HepG2 (cell line): ENCODE data around the gene REEP3. TPM values are rescaled to one million over a fixed set of nuclear protein-coding genes. Genes with fewer than 3 reads are reported as not detected.
A peak's percentile ranks its signal among the peaks of the same experiment; 100 is the strongest.

ENCODE experiments used
- ATAC-seq: fragments of 200-7000 bp; cut with Tn5 transposase; 3 replicates; pipeline ENCODE4 v1.9.1; 2020; ENCODE audit warnings: mild to moderate bottlenecking, moderate library complexity
- Bru-seq: library from RNA; stranded (reverse); fragments of 400-500 nt; gene quantifications from one replicate; lab custom pipeline; 2021; lab: Mats Ljungman, UMichigan
- BruChase-seq, 2 experiments: library from RNA; stranded (reverse); fragments of 400-500 nt; gene quantifications; one replicate each; lab custom pipeline; 2021; lab: Mats Ljungman, UMichigan
- BruUV-seq: library from RNA; stranded (reverse); fragments of 400-500 nt; replicated peaks from 2 replicates; lab custom pipeline; 2021; lab: Mats Ljungman, UMichigan
- CTCF ChIA-PET: fragments of 300-600 bp; formaldehyde crosslinking; extraction: SDS; loops from one replicate; lab custom pipeline; 2021; ENCODE audit warnings: low total read pairs, inconsistent platforms, low intra/inter-chr PET ratio; lab: Yijun Ruan, JAX
- POLR2A ChIA-PET: fragments of 350-600 bp; sonication (Branson Sonifier 250); formaldehyde crosslinking; loops from one replicate; lab custom pipeline; 2020; ENCODE audit warnings: antibody characterized with exemption, inconsistent platforms; lab: Yijun Ruan, JAX
- DNase-seq: peaks from one replicate; pipeline ENCODE4 v3.0.0-alpha.2; 2015; ENCODE audit warnings: low spot score
- FAIRE-seq: peaks from 3 replicates; lab custom pipeline; 2011; peaks lifted over from hg19 to GRCh38; lab: Jason Lieb, UNC
- H2AFZ ChIP-seq: one replicate; pipeline ENCODE4 v1.6.1; 2011; ENCODE audit warnings: low read length, inconsistent platforms
- H3K27ac ChIP-seq: fragments of 300-600 bp; 3 replicates; pipeline ENCODE4 v1.8.0; 2011; ENCODE audit warnings: mixed run types, mild to moderate bottlenecking, mixed read lengths, low read length, inconsistent platforms; ENCODE audit not compliant: insufficient read depth; ENCODE audit errors: extremely low read length
- H3K27me3 ChIP-seq, 2 experiments: fragments of 200-600 bp in 1 of 2; 2 replicates in 1 of 2; 3 replicates in 1 of 2; pipeline versions ENCODE4 v1.6.0 to v1.8.0; 2011; ENCODE audit warnings: low read length in 2 of 2, mild to moderate bottlenecking in 2 of 2, moderate library complexity in 2 of 2, inconsistent platforms in 1 of 2; ENCODE audit not compliant: insufficient read depth in 2 of 2, control insufficient read depth in 1 of 2
- H3K36me3 ChIP-seq, 2 experiments: fragments of 200-600 bp in 1 of 2; replicated peaks in 1 of 2; 2 replicates in 1 of 2; 3 replicates in 1 of 2; pipeline versions ENCODE4 v1.5.1 to v1.8.0; 2011; ENCODE audit warnings: low read length in 2 of 2, inconsistent platforms in 1 of 2; ENCODE audit not compliant: insufficient read depth in 2 of 2, control insufficient read depth in 1 of 2
- H3K4me1 ChIP-seq: 2 replicates; pipeline ENCODE4 v1.5.1; 2012; ENCODE audit warnings: low read length, inconsistent platforms; ENCODE audit not compliant: insufficient read depth
- H3K4me2 ChIP-seq: 2 replicates; pipeline ENCODE4 v1.6.0; 2011; ENCODE audit warnings: low read depth, low read length, inconsistent platforms
- H3K4me3 ChIP-seq, 3 experiments: fragments of 200-600 bp in 1 of 3; sonication (generic), shearing (Covaris generic) in 1 of 3; replicated peaks in 1 of 3; 2 replicates each; pipeline ENCODE4 v1.5.1; 2011 to 2016; ENCODE audit warnings: low read length in 3 of 3, inconsistent platforms in 2 of 3, low read depth in 2 of 3, mild to moderate bottlenecking in 2 of 3, control low read depth in 1 of 3, mixed read lengths in 1 of 3; ENCODE audit not compliant: insufficient read depth in 1 of 3
- H3K79me2 ChIP-seq: one replicate; pipeline ENCODE4 v1.6.1; 2011; ENCODE audit warnings: low read length, inconsistent platforms; ENCODE audit not compliant: insufficient read depth
- H3K9ac ChIP-seq: 2 replicates; pipeline ENCODE4 v1.6.0; 2011; ENCODE audit warnings: mild to moderate bottlenecking, low read depth, low read length, inconsistent platforms; ENCODE audit not compliant: insufficient read depth
- H3K9me3 ChIP-seq: 2 replicates; pipeline ENCODE4 v1.5.1; 2012; ENCODE audit warnings: mild to moderate bottlenecking, low read length
- H4K20me1 ChIP-seq: 2 replicates; pipeline ENCODE4 v1.6.0; 2011; ENCODE audit warnings: inconsistent platforms, mild to moderate bottlenecking, low read length, moderate library complexity; ENCODE audit not compliant: insufficient read depth
- CBX5 ChIP-seq: sonication (generic); formaldehyde crosslinking; IDR thresholded peaks from 2 replicates; pipeline ENCODE4 v1.4.0; 2020; ENCODE audit warnings: missing genetic modification reagents, borderline replicate concordance
- CHCHD3 ChIP-seq: sonication (generic); formaldehyde crosslinking; IDR thresholded peaks from 2 replicates; pipeline ENCODE4 v1.8.0; 2022; ENCODE audit warnings: mild to moderate bottlenecking, missing genetic modification reagents, moderate library complexity
- FIP1L1 ChIP-seq: fragments of 200-400 bp; formaldehyde crosslinking; IDR thresholded peaks from 2 replicates; pipeline ENCODE4 v1.6.1; 2018; ENCODE audit warnings: low read depth, mild to moderate bottlenecking, low read length, moderate library complexity, borderline replicate concordance; ENCODE audit not compliant: insufficient read depth
- HOXD1 ChIP-seq: sonication (generic); formaldehyde crosslinking; IDR thresholded peaks from 2 replicates; pipeline ENCODE4 v1.5.0; 2020; ENCODE audit warnings: missing genetic modification reagents
- MAX ChIP-seq: IDR thresholded peaks from 2 replicates; pipeline ENCODE4 v1.6.1; 2012; ENCODE audit warnings: inconsistent platforms
- PRPF4 ChIP-seq: fragments of 200-400 bp; formaldehyde crosslinking; IDR thresholded peaks from 2 replicates; pipeline ENCODE4 v1.6.1; 2016; ENCODE audit warnings: low read length, low read depth; ENCODE audit not compliant: poor library complexity, severe bottlenecking
- SOX6 ChIP-seq, 2 experiments: fragments of 450-650 bp in 1 of 2; sonication (generic) in 1 of 2; formaldehyde crosslinking in 1 of 2; IDR thresholded peaks; 2 replicates each; pipeline versions ENCODE4 v1.4.0 to v1.6.1; 2017 to 2020; ENCODE audit warnings: antibody characterized with exemption in 1 of 2, mild to moderate bottlenecking in 1 of 2, missing genetic modification reagents in 1 of 2
- ZBTB20 ChIP-seq: sonication (generic); formaldehyde crosslinking; IDR thresholded peaks from 2 replicates; pipeline ENCODE4 v1.8.1; 2023; ENCODE audit warnings: missing genetic modification reagents, low read depth, mild to moderate bottlenecking, borderline replicate concordance
- ZBTB38 ChIP-seq: sonication (generic); formaldehyde crosslinking; IDR thresholded peaks from 2 replicates; pipeline ENCODE4 v1.5.1; 2020; ENCODE audit warnings: mild to moderate bottlenecking, missing genetic modification reagents
- ZFP82 ChIP-seq: sonication (generic); formaldehyde crosslinking; IDR thresholded peaks from 2 replicates; pipeline ENCODE4 v1.5.1; 2020; ENCODE audit warnings: mild to moderate bottlenecking, missing genetic modification reagents, borderline replicate concordance
- ZNF546 ChIP-seq: sonication (generic); formaldehyde crosslinking; conservative IDR thresholded peaks from 2 replicates; pipeline ENCODE4 v1.8.1; 2023; ENCODE audit warnings: mild to moderate bottlenecking, missing genetic modification reagents
- ZNF549 ChIP-seq: sonication (generic); formaldehyde crosslinking; IDR thresholded peaks from 2 replicates; pipeline ENCODE4 v1.5.0; 2020; ENCODE audit warnings: missing genetic modification reagents
- WGBS: methylation state at CpG from one replicate; pipeline ENCODE4 v1.1.6; 2017; ENCODE audit warnings: low lambda C conversion rate; 5-methylcytosine and 5-hydroxymethylcytosine counted together
- in situ Hi-C: cut with HindIII; loops from 2 replicates; pipeline ENCODE4 v1.10.0; 2017; ENCODE audit warnings: low pct_unique_long_range_greater_than_20kb; ENCODE audit not compliant: extremely low pct_ligation_motif_present
- intact Hi-C: fragments of 100-400 bp; cut with micrococcal nuclease; formaldehyde crosslinking; loops from one replicate; pipeline ENCODE4 v1.10.0; 2022; ENCODE audit not compliant: unreplicated experiment
- long read RNA-seq, 2 experiments: library from RNA in 1 of 2; library from polyadenylated mRNA in 1 of 2; stranded (forward) in 1 of 2; unstranded in 1 of 2; transcript quantifications; one replicate each; pipeline ENCODE4 v2.0.0, GENCODE V29; 2019 to 2022
- polyA minus RNA-seq, 3 experiments: library from RNA; depleted of rRNA, polyadenylated mRNA; stranded (reverse); fragments of >200 nt; gene quantifications; 2 replicates each; pipeline ENCODE4 v1.2.3, GENCODE V29; 2011; ENCODE audit warnings: low replicate concordance in 1 of 3
- polyA plus RNA-seq, 8 experiments: library from polyadenylated mRNA; depleted of rRNA in 3 of 8; stranded (reverse) in 7 of 8; unstranded in 1 of 8; fragments of >200 nt; fragmentation: Illumina TruSeq in 4 of 8; extraction: Trizol in 4 of 8; gene quantifications; 2 replicates each; pipeline versions ENCODE4 v1.2.1 to v1.2.3, GENCODE V29; 2011 to 2016; ENCODE audit warnings: low read depth in 4 of 8, missing spikeins in 1 of 8, mixed read lengths in 1 of 8; ENCODE audit not compliant: insufficient read depth in 1 of 8
- total RNA-seq, 5 experiments: library from RNA; depleted of rRNA; stranded (reverse); fragments of >200 nt; fragmentation: Illumina TruSeq; extraction: Trizol; gene quantifications; 2 replicates each; pipeline ENCODE4 v1.2.3, GENCODE V29; 2016; ENCODE audit warnings: low read depth in 1 of 5
- TF ChIP-seq, protein P1 (sequence below): IDR thresholded peaks from 2 replicates; pipeline ENCODE4 v1.6.1; 2016

REEP3 gene
- total RNA-seq (2016; rRNA removed; fragmentation: Illumina TruSeq; extraction: Trizol), result 29.1 and 31.4 TPM in 2 replicates
- 23.6 and 27.7 TPM in 2 replicates for total RNA-seq (2016; cell fraction: cytosol; rRNA removed; fragmentation: Illumina TruSeq; extraction: Trizol; ENCODE audit: low read depth)
- total RNA-seq (2016; cell fraction: insoluble cytoplasmic fraction; rRNA removed; fragmentation: Illumina TruSeq; extraction: Trizol), result 27.1 and 27.9 TPM in 2 replicates
- total RNA-seq (2016; cell fraction: membrane; rRNA removed; fragmentation: Illumina TruSeq; extraction: Trizol), result 34.9 and 39.7 TPM in 2 replicates
- 13.9 and 19.8 TPM in 2 replicates for total RNA-seq (2016; cell fraction: nucleus; rRNA removed; fragmentation: Illumina TruSeq; extraction: Trizol)
- polyA plus RNA-seq (2011; rRNA removed), result 5.3 and 7.1 TPM in 2 replicates
- polyA plus RNA-seq (2011; cell fraction: cytosol; rRNA removed), result 5.4 and 8.4 TPM in 2 replicates
- 2.7 and 4.4 TPM in 2 replicates for polyA plus RNA-seq (2011; cell fraction: nucleus; rRNA removed)
- polyA plus RNA-seq (2012), result 8.7 and 10.0 TPM in 2 replicates
- 45.4 and 52.0 TPM in 2 replicates for polyA plus RNA-seq (2016; cell fraction: cytosol; fragmentation: Illumina TruSeq; extraction: Trizol; ENCODE audit: low read depth)
- polyA plus RNA-seq (2016; cell fraction: insoluble cytoplasmic fraction; fragmentation: Illumina TruSeq; extraction: Trizol; ENCODE audit: low read depth), result 20.1 and 20.9 TPM in 2 replicates
- 31.9 and 38.5 TPM in 2 replicates for polyA plus RNA-seq (2016; cell fraction: membrane; fragmentation: Illumina TruSeq; extraction: Trizol; ENCODE audit: low read depth)
- polyA plus RNA-seq (2016; cell fraction: nucleus; fragmentation: Illumina TruSeq; extraction: Trizol; ENCODE audit: insufficient read depth, low read depth), result 25.8 and 29.3 TPM in 2 replicates
- polyA minus RNA-seq (2011; rRNA and poly(A)+ RNA removed; ENCODE audit: low replicate concordance), result 2.4 and 4.6 TPM in 2 replicates
- polyA minus RNA-seq (2011; cell fraction: cytosol; rRNA and poly(A)+ RNA removed), result 9.3 and 9.6 TPM in 2 replicates
- polyA minus RNA-seq (2011; cell fraction: nucleus; rRNA and poly(A)+ RNA removed), result 6.3 and 7.8 TPM in 2 replicates
- Bru-seq, nascent RNA, result percentile 75 among the genes with signal in this experiment
- BruChase-seq, experiment 1, labeled RNA remaining after a 6-hour chase, result percentile 75 among the genes with signal in this experiment
- percentile 70 among the genes with signal in this experiment for BruChase-seq, experiment 2, labeled RNA remaining after a 2-hour chase
- long read RNA-seq, experiment 1, full-length matches to known transcripts, result 25 of 58 reads
- long read RNA-seq, experiment 1, partial matches to known transcripts, result 5 of 58 reads
- long read RNA-seq, experiment 1, other reads (novel, unspliced or antisense), result 28 of 58 reads
- long read RNA-seq, experiment 2, full-length matches to known transcripts, result 31 of 51 reads
- long read RNA-seq, experiment 2, partial matches to known transcripts, result 1 of 51 reads
- long read RNA-seq, experiment 2, other reads (novel, unspliced or antisense), result 19 of 51 reads

GRCh38 chr10:63520500-63521415 lies at the start of gene REEP3:
REEP3 (plus strand) TSS chr10:63521401; CDS start chr10:63521546, 145 bp downstream.
- ChIA-PET POLR2A (interaction anchor here (1.1 to 2.0 kb wide), 3 partner anchors 18 to 252 kb away, joined by 4 to 12 read pairs (median 4); no protein-coding TSS in a partner anchor), CTCF (no interaction called here)
- intact Hi-C loops, result loop anchor here (5.0 kb wide), 1 partner anchor 253 kb away; no protein-coding TSS in a partner anchor
- DNase-seq, result peak; percentile 51
- ATAC-seq, result peak; percentile 92
- Histone ChIP-seq H3K4me2 (peak within 1 kb of the TSS; percentile 90), H3K79me2 (peaks cover 90% of the 10 kb centered on the region), H3K4me3 (peak within 1 kb of the TSS; percentile 74 to 94 (median 87)), H4K20me1 (peaks cover 4% of the 10 kb centered on the region; the same call in 1 of the 2 replicates), H3K27ac (peak within 1 kb of the TSS; percentile 99), H3K27me3 (no peaks in the 10 kb centered on the region), H2AFZ (peak within 1 kb of the TSS; percentile 38), H3K9ac (peak within 1 kb of the TSS; percentile 99), H3K36me3 (no peaks in the 10 kb centered on the region), H3K9me3 (no peaks in the 10 kb centered on the region), H3K4me1 (peaks cover 83% of the 10 kb centered on the region)
- no peak for FAIRE-seq
- in situ Hi-C loops, result no loop called here
- WGBS, result 0% methylated on average over 4 of the region's 52 CpGs
- BruUV-seq, result no TSS peak
- TF ChIP-seq ZNF549 (CRISPR knock-in tag) (no peak), ZNF546 (CRISPR knock-in tag) (0 out of 2 replicates have a peak, but pooled peaks have one; percentile 56), HOXD1 (CRISPR knock-in tag) (no peak), PRPF4 (no peak), ZBTB38 (CRISPR knock-in tag) (peak; percentile 49; the same call in 1 of the 2 replicates), CHCHD3 (CRISPR knock-in tag) (no peak), SOX6 (IDR thresholded peaks at IDR 0.05) (no peak), SOX6 (CRISPR knock-in tag; IDR thresholded peaks at IDR 0.05) (no peak), FIP1L1 (no peak), MAX (peak; percentile 75), CBX5 (CRISPR knock-in tag) (peak; percentile 68; the same call in 1 of the 2 replicates), ZFP82 (CRISPR knock-in tag) (no peak), ZBTB20 (peak; percentile 34; the same call in 1 of the 2 replicates)
- TF ChIP-seq, protein P1, sequence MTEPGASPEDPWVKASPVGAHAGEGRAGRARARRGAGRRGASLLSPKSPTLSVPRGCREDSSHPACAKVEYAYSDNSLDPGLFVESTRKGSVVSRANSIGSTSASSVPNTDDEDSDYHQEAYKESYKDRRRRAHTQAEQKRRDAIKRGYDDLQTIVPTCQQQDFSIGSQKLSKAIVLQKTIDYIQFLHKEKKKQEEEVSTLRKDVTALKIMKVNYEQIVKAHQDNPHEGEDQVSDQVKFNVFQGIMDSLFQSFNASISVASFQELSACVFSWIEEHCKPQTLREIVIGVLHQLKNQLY (CRISPR knock-in tag), result no peak
